Measurements from ENCODE around the gene ATXN7L1.

DNA sequence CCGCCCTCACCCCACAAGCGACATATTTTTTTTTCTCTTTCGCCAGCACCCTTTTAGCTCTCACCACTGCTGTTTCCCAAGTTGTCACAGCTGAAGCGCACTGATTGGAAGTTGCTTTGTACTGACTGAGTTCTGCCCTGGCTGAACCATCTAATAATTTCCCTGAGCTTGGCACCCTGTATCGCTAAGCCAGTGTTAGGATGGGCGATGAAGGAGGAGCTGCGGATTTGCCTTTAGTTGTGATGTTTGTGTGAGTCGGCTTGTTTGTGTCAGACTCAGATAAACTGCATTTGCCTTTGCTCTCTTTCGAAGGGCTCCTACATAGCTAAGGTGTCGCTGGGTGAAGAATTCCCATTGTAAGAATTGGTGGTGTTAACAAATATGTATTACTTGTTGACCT, 1.3 kb upstream of the ATXN7L1 start:
- TF ChIP-seq, protein P1, sequence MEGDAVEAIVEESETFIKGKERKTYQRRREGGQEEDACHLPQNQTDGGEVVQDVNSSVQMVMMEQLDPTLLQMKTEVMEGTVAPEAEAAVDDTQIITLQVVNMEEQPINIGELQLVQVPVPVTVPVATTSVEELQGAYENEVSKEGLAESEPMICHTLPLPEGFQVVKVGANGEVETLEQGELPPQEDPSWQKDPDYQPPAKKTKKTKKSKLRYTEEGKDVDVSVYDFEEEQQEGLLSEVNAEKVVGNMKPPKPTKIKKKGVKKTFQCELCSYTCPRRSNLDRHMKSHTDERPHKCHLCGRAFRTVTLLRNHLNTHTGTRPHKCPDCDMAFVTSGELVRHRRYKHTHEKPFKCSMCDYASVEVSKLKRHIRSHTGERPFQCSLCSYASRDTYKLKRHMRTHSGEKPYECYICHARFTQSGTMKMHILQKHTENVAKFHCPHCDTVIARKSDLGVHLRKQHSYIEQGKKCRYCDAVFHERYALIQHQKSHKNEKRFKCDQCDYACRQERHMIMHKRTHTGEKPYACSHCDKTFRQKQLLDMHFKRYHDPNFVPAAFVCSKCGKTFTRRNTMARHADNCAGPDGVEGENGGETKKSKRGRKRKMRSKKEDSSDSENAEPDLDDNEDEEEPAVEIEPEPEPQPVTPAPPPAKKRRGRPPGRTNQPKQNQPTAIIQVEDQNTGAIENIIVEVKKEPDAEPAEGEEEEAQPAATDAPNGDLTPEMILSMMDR (conservative IDR thresholded peaks at IDR 0.05; ENCODE audit: low read depth, low read length), result no peak
- TF ChIP-seq SMC3 (IDR thresholded peaks at IDR 0.05; ENCODE audit: low read depth, low read length) (no peak), CEBPB (IDR thresholded peaks at IDR 0.05; ENCODE audit: low read depth, low read length) (no peak), RFX5 (IDR thresholded peaks at IDR 0.05; ENCODE audit: low read depth, low read length) (no peak), POLR2A (IDR thresholded peaks at IDR 0.05; ENCODE audit: low read depth, low read length) (no peak), USF2 (IDR thresholded peaks at IDR 0.05; ENCODE audit: low read depth, low read length) (no peak), MAZ (IDR thresholded peaks at IDR 0.05; ENCODE audit: borderline replicate concordance, low read depth, low read length) (no peak), RAD21 (IDR thresholded peaks at IDR 0.05; ENCODE audit: low read length) (no peak), MAFK (IDR thresholded peaks at IDR 0.05; ENCODE audit: low read depth, low read length) (no peak), MXI1 (IDR thresholded peaks at IDR 0.05; ENCODE audit: borderline replicate concordance, low read depth, low read length) (no peak), RCOR1 (IDR thresholded peaks at IDR 0.05; ENCODE audit: insufficient replicate concordance, low read length) (no peak), ELK1 (IDR thresholded peaks at IDR 0.05; ENCODE audit: borderline replicate concordance, low read depth, low read length) (no peak), CHD1 (IDR thresholded peaks at IDR 0.05; ENCODE audit: low read depth, low read length) (no peak)

Measured in IMR-90 (cell line).